Type B pancreatic cell (in vitro differentiated cells): ENCODE measurements around the gene MTX3. TPM values are rescaled to one million over a fixed set of nuclear protein-coding genes. Genes with fewer than 3 reads are reported as not detected.

Experiments used
- DNase-seq: peaks from one replicate; pipeline ENCODE4 v3.0.0; 2021; ENCODE audit warnings: mixed read lengths; ENCODE audit not compliant: unreplicated experiment; ENCODE audit errors: extremely low spot score
- H3K27ac Mint-ChIP-seq: 2 replicates; pipeline ENCODE4 v1.8.0; 2021; ENCODE audit warnings: mild to moderate bottlenecking, mixed read lengths
- H3K27me3 Mint-ChIP-seq: 2 replicates; pipeline ENCODE4 v1.8.0; 2021; ENCODE audit warnings: mixed read lengths
- H3K36me3 Mint-ChIP-seq: 2 replicates; pipeline ENCODE4 v1.8.0; 2021; ENCODE audit warnings: mixed read lengths
- H3K4me1 Mint-ChIP-seq: one replicate; pipeline ENCODE4 v1.8.0; 2021; ENCODE audit warnings: mixed read lengths; ENCODE audit not compliant: unreplicated experiment
- H3K4me3 Mint-ChIP-seq: 2 replicates; pipeline ENCODE4 v1.8.0; 2021; ENCODE audit warnings: mild to moderate bottlenecking, mixed read lengths
- H3K9me3 Mint-ChIP-seq: 2 replicates; pipeline ENCODE4 v1.8.0; 2021; ENCODE audit warnings: mixed read lengths
- CTCF ChIP-seq: fragments of 200-600 bp; sonication (generic); conservative IDR thresholded peaks from 2 replicates; pipeline ENCODE4 v1.5.0; 2021; ENCODE audit warnings: antibody characterized with exemption, mild to moderate bottlenecking
- total RNA-seq: library from RNA; stranded (reverse); gene quantifications from 2 replicates; pipeline ENCODE4 v1.2.1, GENCODE V29; 2021; ENCODE audit warnings: low replicate concordance

The MTX3 gene
- total RNA-seq, 1 donor from 2014 or later = 24.3 TPM

- no peaks in the 10 kb centered on the region for H3K36me3 Mint-ChIP-seq
- H3K9me3 Mint-ChIP-seq = no peaks in the 10 kb centered on the region
Observed at GRCh38 chr5:79936002-79936645, 54.9 kb downstream of the MTX3 start.

GRCh38 chr5:79934681-79935080 is 56.4 kb downstream of the MTX3 start:
- H3K4me3 Mint-ChIP-seq = no peak overlapping the region

More at GRCh38 chr5:79936002-79936645, 54.9 kb downstream of the MTX3 start:
- Mint-ChIP-seq H3K4me3 (no peak overlapping the region), H3K4me1 (no peaks in the 10 kb centered on the region), H3K27ac (no peak overlapping the region), H3K27me3 (no peaks in the 10 kb centered on the region)
- no peak for TF ChIP-seq CTCF
- DNase-seq = no peak

GRCh38 chr5:79932510-79933504 is 58.3 kb downstream of the MTX3 start:
- Mint-ChIP-seq H3K4me1 (no peaks in the 10 kb centered on the region), H3K4me3 (no peak overlapping the region), H3K9me3 (no peaks in the 10 kb centered on the region), H3K36me3 (no peaks in the 10 kb centered on the region), H3K27ac (no peak overlapping the region), H3K27me3 (no peaks in the 10 kb centered on the region)
- DNase-seq = no peak
- TF ChIP-seq CTCF = no peak

More at GRCh38 chr5:79934681-79935080, 56.4 kb downstream of the MTX3 start:
- no peak overlapping the region for H3K27ac Mint-ChIP-seq
- H3K9me3 Mint-ChIP-seq = no peaks in the 10 kb centered on the region
- no peaks in the 10 kb centered on the region for H3K4me1 Mint-ChIP-seq
- H3K36me3 Mint-ChIP-seq = no peaks in the 10 kb centered on the region
- DNase-seq = no peak
- no peak for TF ChIP-seq CTCF
- H3K27me3 Mint-ChIP-seq = no peaks in the 10 kb centered on the region

GRCh38 chr5:79931866-79932265 is 59.2 kb downstream of the MTX3 start:
- H3K27me3 Mint-ChIP-seq = no peaks in the 10 kb centered on the region
- no peaks in the 10 kb centered on the region for H3K36me3 Mint-ChIP-seq
- no peaks in the 10 kb centered on the region for H3K9me3 Mint-ChIP-seq
- DNase-seq = no peak
- no peak overlapping the region for H3K27ac Mint-ChIP-seq
- no peak overlapping the region for H3K4me3 Mint-ChIP-seq
- no peaks in the 10 kb centered on the region for H3K4me1 Mint-ChIP-seq
- TF ChIP-seq CTCF = no peak

- no peak overlapping the region for H3K4me3 Mint-ChIP-seq
- H3K27me3 Mint-ChIP-seq = no peaks in the 10 kb centered on the region
- no peak overlapping the region for H3K27ac Mint-ChIP-seq
- no peak for TF ChIP-seq CTCF
- DNase-seq = no peak
- no peaks in the 10 kb centered on the region for H3K36me3 Mint-ChIP-seq
- H3K9me3 Mint-ChIP-seq = no peaks in the 10 kb centered on the region
- no peaks in the 10 kb centered on the region for H3K4me1 Mint-ChIP-seq
Observed at GRCh38 chr5:79931409-79931808, 59.7 kb downstream of the MTX3 start.
